HCT116 (cell line): ENCODE data around the gene VCPKMT. TPM values are rescaled to one million over a fixed set of nuclear protein-coding genes. Genes with fewer than 3 reads are reported as not detected.

Experiments
- ATAC-seq: fragments of 200-7000 bp; cut with Tn5 transposase; 2 replicates; pipeline ENCODE4 v1.9.1; 2020; ENCODE audit warnings: mild to moderate bottlenecking, moderate library complexity
- BruUV-seq: library from RNA; stranded (reverse); fragments of 400-500 nt; replicated peaks from 2 replicates; lab custom pipeline; 2021; lab: Mats Ljungman, UMichigan
- CTCF ChIA-PET: fragments of 300-600 bp; sonication (Branson Sonifier 250); formaldehyde crosslinking; loops from one replicate; lab custom pipeline; 2021; ENCODE audit warnings: antibody characterized with exemption; lab: Charles Lee
- POLR2A ChIA-PET: fragments of 300-600, 350-600 bp; sonication (Branson Sonifier 250); formaldehyde crosslinking; loops from one replicate; lab custom pipeline; 2021; ENCODE audit warnings: antibody characterized with exemption; lab: Charles Lee
- RAD21 ChIA-PET, 2 experiments: fragments of 300-600 bp; sonication (Branson Sonifier 250); formaldehyde crosslinking; loops; one replicate each; lab custom pipeline; 2023; ENCODE audit warnings: low total read pairs in 2 of 2; ENCODE audit not compliant: uncharacterized antibody in 2 of 2, unreplicated experiment in 2 of 2, low non-redundant PET in 1 of 2; lab: Charles Lee
- DNase-seq: peaks from one replicate; pipeline ENCODE4 v3.0.0-alpha.2; 2010; ENCODE audit warnings: low read depth, low spot score
- H2AFZ ChIP-seq: fragments of 200-600 bp; shearing (Covaris generic), sonication (generic); 2 replicates; pipeline ENCODE4 v1.6.1; 2017; ENCODE audit warnings: low read depth, mixed run types, mixed read lengths, antibody characterized with exemption, low read length; ENCODE audit not compliant: poor library complexity, severe bottlenecking
- H3K27ac ChIP-seq: 2 replicates; pipeline ENCODE4 v1.5.1; 2012; ENCODE audit warnings: low read depth, low read length
- H3K27me3 ChIP-seq: fragments of 200-600 bp; sonication (generic); 2 replicates; pipeline ENCODE4 v1.6.1; 2016; ENCODE audit warnings: mixed run types, low read length, mixed read lengths; ENCODE audit not compliant: insufficient read depth
- H3K36me3 ChIP-seq, 2 experiments: fragments of 200-500 bp in 1 of 2; fragments of 200-600 bp in 1 of 2; sonication (Bioruptor generic) in 1 of 2; sonication (generic) in 1 of 2; 2 replicates each; pipeline versions ENCODE4 v1.5.1 to v1.6.1; 2014 to 2016; ENCODE audit warnings: low read length in 2 of 2, inconsistent platforms in 1 of 2, mixed read lengths in 1 of 2, mixed run types in 1 of 2; ENCODE audit not compliant: insufficient read depth in 2 of 2, control insufficient read depth in 1 of 2
- H3K4me1 ChIP-seq, 2 experiments: fragments of 200-600 bp in 1 of 2; sonication (generic) in 1 of 2; 2 replicates each; pipeline versions ENCODE4 v1.5.1 to v1.6.1; 2012 to 2017; ENCODE audit warnings: low read length in 2 of 2, inconsistent platforms in 1 of 2, mild to moderate bottlenecking in 1 of 2, mixed read lengths in 1 of 2, mixed run types in 1 of 2, moderate library complexity in 1 of 2; ENCODE audit not compliant: insufficient read depth in 2 of 2, control insufficient read depth in 1 of 2
- H3K4me2 ChIP-seq: fragments of 200-600 bp; sonication (generic); 2 replicates; pipeline ENCODE4 v1.6.1; 2017; ENCODE audit warnings: mixed run types, low read length, mixed read lengths
- H3K4me3 ChIP-seq, 2 experiments: fragments of 200-600 bp in 1 of 2; sonication (generic) in 1 of 2; replicated peaks in 1 of 2; 2 replicates each; pipeline ENCODE4 v1.5.1; 2011 to 2016; ENCODE audit warnings: low read length in 2 of 2, control low read depth in 1 of 2, low read depth in 1 of 2, mild to moderate bottlenecking in 1 of 2, mixed read lengths in 1 of 2, mixed run types in 1 of 2
- H3K79me2 ChIP-seq: fragments of 200-600 bp; sonication (generic); 2 replicates; pipeline ENCODE4 v1.6.1; 2017; ENCODE audit warnings: mild to moderate bottlenecking, mixed run types, low read length, moderate library complexity, mixed read lengths; ENCODE audit not compliant: insufficient read depth
- H3K9ac ChIP-seq: fragments of 200-600 bp; sonication (generic); 2 replicates; pipeline ENCODE4 v1.6.1; 2016; ENCODE audit warnings: low read length, mixed read lengths
- H3K9me2 ChIP-seq: fragments of 200-600 bp; sonication (generic), shearing (Covaris generic); 2 replicates; pipeline ENCODE4 v1.6.1; 2017; ENCODE audit warnings: mixed run types, mild to moderate bottlenecking, moderate library complexity; ENCODE audit not compliant: insufficient read depth
- H3K9me3 ChIP-seq, 2 experiments: fragments of 200-500 bp in 1 of 2; fragments of 200-600 bp in 1 of 2; sonication (Bioruptor generic) in 1 of 2; sonication (generic) in 1 of 2; 2 replicates each; pipeline ENCODE4 v1.6.1; 2014 to 2017; ENCODE audit warnings: low read length in 2 of 2, mixed read lengths in 2 of 2, inconsistent platforms in 1 of 2, low read depth in 1 of 2, mild to moderate bottlenecking in 1 of 2, mixed run types in 1 of 2, moderate library complexity in 1 of 2; ENCODE audit not compliant: control insufficient read depth in 1 of 2, insufficient read depth in 1 of 2
- H4K20me1 ChIP-seq: fragments of 200-600 bp; sonication (generic), shearing (Covaris generic); 2 replicates; pipeline ENCODE4 v1.6.1; 2017; ENCODE audit warnings: mixed run types, mild to moderate bottlenecking, moderate library complexity; ENCODE audit not compliant: insufficient read depth
- CBX3 ChIP-seq: IDR thresholded peaks from 2 replicates; pipeline ENCODE4 v1.6.1; 2012; ENCODE audit warnings: low read depth
- ELF1 ChIP-seq: IDR thresholded peaks from 2 replicates; pipeline ENCODE4 v1.6.1; 2012; ENCODE audit warnings: low read depth, borderline replicate concordance
- EZH2 ChIP-seq: fragments of 200-600 bp; sonication (generic); IDR thresholded peaks from 2 replicates; pipeline ENCODE4 v1.6.1; 2017; ENCODE audit warnings: antibody characterized with exemption, mixed run types
- EZH2phosphoT487 ChIP-seq: fragments of 200-600 bp; IDR thresholded peaks from 2 replicates; pipeline ENCODE4 v1.6.1; 2018; ENCODE audit warnings: antibody characterized with exemption, borderline replicate concordance
- FOSL1 ChIP-seq: IDR thresholded peaks from 2 replicates; pipeline ENCODE4 v1.6.1; 2012; ENCODE audit warnings: low read depth
- MAX ChIP-seq: IDR thresholded peaks from 2 replicates; pipeline ENCODE4 v1.6.1; 2012
- RAD21 ChIP-seq: IDR thresholded peaks from 2 replicates; pipeline ENCODE4 v1.6.1; 2012; ENCODE audit warnings: low read depth, mild to moderate bottlenecking
- SIN3A ChIP-seq: IDR thresholded peaks from 2 replicates; pipeline ENCODE4 v1.6.1; 2012; ENCODE audit warnings: low read depth
- TCF7L2 ChIP-seq: IDR thresholded peaks from 2 replicates; pipeline ENCODE4 v1.7.0; 2011; ENCODE audit warnings: borderline replicate concordance, inconsistent platforms; ENCODE audit not compliant: insufficient read depth, insufficient read length; ENCODE audit errors: extremely low read depth
- YY1 ChIP-seq: IDR thresholded peaks from 2 replicates; pipeline ENCODE4 v1.6.1; 2011; ENCODE audit warnings: low read length, low read depth, moderate library complexity, mild to moderate bottlenecking; ENCODE audit not compliant: insufficient replicate concordance; ENCODE audit errors: extremely low read depth
- ZFX ChIP-seq: fragments of 450-650 bp; IDR thresholded peaks from 2 replicates; pipeline ENCODE4 v1.6.1; 2017
- intact Hi-C: fragments of 100-400 bp; cut with micrococcal nuclease; formaldehyde crosslinking; loops from 2 replicates; pipeline ENCODE4 v1.10.0; 2022
- total RNA-seq: library from RNA; stranded (reverse); gene quantifications from one replicate; pipeline ENCODE4 v1.2.1, GENCODE V29; 2021; ENCODE audit not compliant: unreplicated experiment
- TF ChIP-seq, protein P1 (sequence below), 3 experiments: fragments of 200-600 bp in 1 of 3; sonication (generic) in 1 of 3; IDR thresholded peaks in 2 of 3; conservative IDR thresholded peaks in 1 of 3; 2 replicates each; pipeline ENCODE4 v1.5.1; 2012 to 2017; ENCODE audit warnings: low read depth in 2 of 3, low read length in 2 of 3, antibody characterized with exemption in 1 of 3, borderline replicate concordance in 1 of 3, control low read depth in 1 of 3, mild to moderate bottlenecking in 1 of 3, mixed read lengths in 1 of 3, mixed run types in 1 of 3, moderate library complexity in 1 of 3; ENCODE audit not compliant: insufficient read depth in 1 of 3

Gene VCPKMT
- total RNA-seq, 1 experiment from 2014 or later, result 9.7 TPM

DNA sequence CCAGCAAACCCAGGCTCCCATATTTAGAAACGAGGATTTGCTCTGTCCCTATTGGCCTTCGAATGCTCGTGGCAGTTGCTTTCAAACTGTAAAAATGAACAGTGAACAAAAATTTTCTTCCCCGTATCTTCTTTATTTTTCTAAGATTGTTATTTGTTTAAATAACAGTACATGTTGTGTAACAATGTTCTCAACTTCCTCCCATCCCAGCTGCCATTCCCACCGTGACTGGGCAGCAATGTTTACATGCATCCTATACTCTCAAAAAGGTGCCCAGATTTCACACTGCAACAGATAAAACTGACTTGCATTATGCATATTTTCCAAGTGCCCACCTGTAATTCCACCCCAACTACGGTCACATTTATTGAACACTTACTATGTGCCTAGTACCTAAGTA, 12.8 kb downstream of the VCPKMT start (continued):
- TF ChIP-seq ZFX, result no peak
- TF ChIP-seq, protein P1, sequence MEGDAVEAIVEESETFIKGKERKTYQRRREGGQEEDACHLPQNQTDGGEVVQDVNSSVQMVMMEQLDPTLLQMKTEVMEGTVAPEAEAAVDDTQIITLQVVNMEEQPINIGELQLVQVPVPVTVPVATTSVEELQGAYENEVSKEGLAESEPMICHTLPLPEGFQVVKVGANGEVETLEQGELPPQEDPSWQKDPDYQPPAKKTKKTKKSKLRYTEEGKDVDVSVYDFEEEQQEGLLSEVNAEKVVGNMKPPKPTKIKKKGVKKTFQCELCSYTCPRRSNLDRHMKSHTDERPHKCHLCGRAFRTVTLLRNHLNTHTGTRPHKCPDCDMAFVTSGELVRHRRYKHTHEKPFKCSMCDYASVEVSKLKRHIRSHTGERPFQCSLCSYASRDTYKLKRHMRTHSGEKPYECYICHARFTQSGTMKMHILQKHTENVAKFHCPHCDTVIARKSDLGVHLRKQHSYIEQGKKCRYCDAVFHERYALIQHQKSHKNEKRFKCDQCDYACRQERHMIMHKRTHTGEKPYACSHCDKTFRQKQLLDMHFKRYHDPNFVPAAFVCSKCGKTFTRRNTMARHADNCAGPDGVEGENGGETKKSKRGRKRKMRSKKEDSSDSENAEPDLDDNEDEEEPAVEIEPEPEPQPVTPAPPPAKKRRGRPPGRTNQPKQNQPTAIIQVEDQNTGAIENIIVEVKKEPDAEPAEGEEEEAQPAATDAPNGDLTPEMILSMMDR (IDR thresholded peaks at IDR 0.05 in 2 of 3, conservative IDR thresholded peaks at IDR 0.05 in 1 of 3; ENCODE audit: borderline replicate concordance in 1 of 3, insufficient read depth in 1 of 3, low read depth in 2 of 3, low read length in 2 of 3), result no peak
- no peak for TF ChIP-seq EZH2
- no peak for TF ChIP-seq EZH2phosphoT487
- TF ChIP-seq MAX, result no peak
- TF ChIP-seq, all 23 proteins: peak for 0

- H3K79me2 ChIP-seq, result no peaks in the 10 kb centered on the region
- ATAC-seq (no peak), DNase-seq (no peak)
- intact Hi-C loops, result no loop called here
- no peak overlapping the region for H3K9ac ChIP-seq
- no TSS peak for BruUV-seq
- no peak overlapping the region for H3K27ac ChIP-seq
- H3K27me3 ChIP-seq, result no peaks in the 10 kb centered on the region
- CTCF ChIA-PET, result interaction anchor here (1.5 kb wide), 1 partner anchor 222 kb away, joined by 3 read pairs; no protein-coding TSS in a partner anchor
- no peak overlapping the region for H3K4me3 ChIP-seq
- RAD21 ChIA-PET, result no interaction called here
- no peak overlapping the region for H2AFZ ChIP-seq
- POLR2A ChIA-PET, result no interaction called here
- H3K9me2 ChIP-seq, result no peaks in the 10 kb centered on the region
- no peaks in the 10 kb centered on the region for H3K36me3 ChIP-seq
- H3K4me1 ChIP-seq, result peaks cover 9 to 26% of the 10 kb centered on the region in 2 experiments
- no peak for TF ChIP-seq MAX
- no peak for TF ChIP-seq TCF7L2
- TF ChIP-seq, protein P1 (IDR thresholded peaks at IDR 0.05 in 2 of 3, conservative IDR thresholded peaks at IDR 0.05 in 1 of 3; ENCODE audit: borderline replicate concordance in 1 of 3, insufficient read depth in 1 of 3, low read depth in 2 of 3, low read length in 2 of 3), result no peak
- no peak for TF ChIP-seq ELF1
- TF ChIP-seq CBX3, result no peak
- TF ChIP-seq ZFX, result no peak
- no peak for TF ChIP-seq FOSL1
- no peak for TF ChIP-seq YY1
- no peak for TF ChIP-seq RAD21
- TF ChIP-seq SIN3A, result no peak
- TF ChIP-seq, all 23 proteins: peak for 0
- no peaks in the 10 kb centered on the region for H4K20me1 ChIP-seq
- H3K4me2 ChIP-seq, result no peak overlapping the region
- H3K9me3 ChIP-seq, result no peaks in the 10 kb centered on the region
Observed at GRCh38 chr14:50101417-50101816, 15.0 kb downstream of the VCPKMT start.
